ENCODE data around the gene PCYOX1L. TPM values are rescaled to one million over a fixed set of nuclear protein-coding genes. Genes with fewer than 3 reads are reported as not detected.

PCYOX1L gene
- total and polyA plus RNA-seq, 2 experiments from 2014 or later, result 10.4 to 10.7 TPM

DNA sequence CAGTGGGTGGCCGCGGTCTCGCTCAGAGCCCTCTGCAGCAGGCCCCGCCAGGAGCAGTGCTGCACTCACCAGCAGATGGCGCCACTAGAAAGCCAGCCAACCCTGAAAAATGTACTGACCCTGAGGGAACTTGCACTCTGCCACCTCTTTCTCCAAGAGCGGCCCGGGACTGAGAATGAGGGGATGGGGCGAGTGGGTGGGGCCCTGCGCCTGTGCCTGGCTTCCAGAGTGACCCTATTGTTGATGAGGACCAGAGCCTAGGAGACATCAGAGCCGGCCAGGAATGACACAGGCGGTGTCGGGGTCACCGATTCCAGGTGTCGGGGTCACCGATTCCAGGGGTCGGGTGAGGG is 24.1 kb downstream of the PCYOX1L start:
- Histone ChIP-seq H3K4me1 (ENCODE audit: insufficient read depth) (no peaks in the 10 kb centered on the region), H3K9me3 (ENCODE audit: low read depth) (no peaks in the 10 kb centered on the region), H4K20me1 (ENCODE audit: insufficient read depth) (no peaks in the 10 kb centered on the region), H3K27ac (no peak overlapping the region), H3K27me3 (replicated peaks; ENCODE audit: insufficient read depth) (no peaks in the 10 kb centered on the region; the same call in 1 of the 2 replicates), H3K4me2 (ENCODE audit: unreplicated experiment) (no peak overlapping the region), H3K79me2 (ENCODE audit: insufficient read depth) (no peaks in the 10 kb centered on the region), H3K9ac (no peak overlapping the region), H3K9me2 (ENCODE audit: insufficient read depth) (no peaks in the 10 kb centered on the region), H2AFZ (peak overlapping the region; percentile 43; the same call in 1 of the 2 replicates), H3F3A (ENCODE audit: insufficient read depth) (no peaks in the 10 kb centered on the region), H3K36me3 (ENCODE audit: low read depth) (no peaks in the 10 kb centered on the region), H3K4me3 (no peak overlapping the region)
- TF ChIP-seq EZH2phosphoT487 (IDR thresholded peaks at IDR 0.05; ENCODE audit: insufficient read depth, low read depth), result no peak
- no peak for TF ChIP-seq EZH2 (IDR thresholded peaks at IDR 0.05; ENCODE audit: insufficient read depth, poor library complexity, severe bottlenecking)
- WGBS, 2 experiments (ENCODE audit: low coverage in 1 of 2, low lambda C conversion rate in 2 of 2, missing lambda C conversion rate in 2 of 2), result 18 to 26% methylated on average over 13 to 16 of the region's 16 CpGs
- in situ Hi-C loops (cut with MboI), result loop anchor here (5.0 kb wide), 1 partner anchor 50 kb away; no protein-coding TSS in a partner anchor
- peak; percentile 75 for DNase-seq

DNA sequence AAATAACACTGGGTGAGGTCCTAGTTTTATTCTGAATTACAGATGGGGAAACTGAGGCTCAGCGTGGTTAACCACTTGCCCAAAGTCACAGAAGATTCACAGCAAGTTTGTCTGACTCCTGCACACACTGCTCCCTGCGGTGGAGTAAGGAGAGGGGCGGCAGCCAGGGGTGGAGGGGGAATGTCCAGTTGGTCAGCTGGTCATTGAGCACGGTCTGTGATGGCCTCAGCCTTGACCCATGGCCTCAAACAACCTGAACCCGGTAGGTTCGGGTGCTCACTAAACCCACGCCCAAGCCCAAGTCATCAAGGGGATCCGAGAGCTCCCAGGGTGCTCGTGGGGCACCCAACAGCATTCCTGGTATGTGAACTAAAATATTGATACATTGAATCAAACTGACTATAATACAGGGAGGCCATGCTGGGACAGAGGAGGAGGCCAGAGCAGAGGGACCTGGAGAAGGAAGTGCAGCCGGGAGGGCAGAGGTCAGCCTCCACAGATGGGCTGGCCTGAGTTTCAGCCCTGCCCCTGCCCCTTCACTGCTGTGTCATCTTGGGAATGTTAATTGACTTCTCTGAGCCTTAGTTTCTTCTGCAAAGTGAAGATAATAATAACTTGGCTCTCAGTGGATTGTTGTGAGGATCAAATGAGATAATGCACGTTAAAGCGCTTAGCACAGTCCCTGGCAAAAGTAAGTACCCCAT is 24.8 kb downstream of the PCYOX1L start:
- Histone ChIP-seq H2AFZ (no peak overlapping the region), H3K4me1 (ENCODE audit: insufficient read depth) (0 out of 2 replicates have a peak, but pooled peaks cover under 1% of the 10 kb centered on the region), H3F3A (ENCODE audit: insufficient read depth) (no peaks in the 10 kb centered on the region), H3K9ac (no peak overlapping the region), H4K20me1 (ENCODE audit: insufficient read depth) (no peaks in the 10 kb centered on the region), H3K36me3 (ENCODE audit: low read depth) (no peaks in the 10 kb centered on the region), H3K4me2 (ENCODE audit: unreplicated experiment) (no peak overlapping the region), H3K9me3 (ENCODE audit: low read depth) (no peaks in the 10 kb centered on the region), H3K27me3 (replicated peaks; ENCODE audit: insufficient read depth) (no peaks in the 10 kb centered on the region; the same call in 1 of the 2 replicates), H3K4me3 (no peak overlapping the region), H3K9me2 (ENCODE audit: insufficient read depth) (no peaks in the 10 kb centered on the region), H3K27ac (no peak overlapping the region), H3K79me2 (ENCODE audit: insufficient read depth) (no peaks in the 10 kb centered on the region)
- no peak for TF ChIP-seq EZH2 (IDR thresholded peaks at IDR 0.05; ENCODE audit: insufficient read depth, poor library complexity, severe bottlenecking)
- no peak for TF ChIP-seq EZH2phosphoT487 (IDR thresholded peaks at IDR 0.05; ENCODE audit: insufficient read depth, low read depth)
- 82 to 83% methylated on average over 12 of the region's 12 CpGs for WGBS, 2 experiments (ENCODE audit: low coverage in 1 of 2, low lambda C conversion rate in 2 of 2, missing lambda C conversion rate in 2 of 2)
- DNase-seq, result no peak
- in situ Hi-C loops (cut with MboI), result loop anchor here (5.0 kb wide), 1 partner anchor 50 kb away; no protein-coding TSS in a partner anchor

DNA sequence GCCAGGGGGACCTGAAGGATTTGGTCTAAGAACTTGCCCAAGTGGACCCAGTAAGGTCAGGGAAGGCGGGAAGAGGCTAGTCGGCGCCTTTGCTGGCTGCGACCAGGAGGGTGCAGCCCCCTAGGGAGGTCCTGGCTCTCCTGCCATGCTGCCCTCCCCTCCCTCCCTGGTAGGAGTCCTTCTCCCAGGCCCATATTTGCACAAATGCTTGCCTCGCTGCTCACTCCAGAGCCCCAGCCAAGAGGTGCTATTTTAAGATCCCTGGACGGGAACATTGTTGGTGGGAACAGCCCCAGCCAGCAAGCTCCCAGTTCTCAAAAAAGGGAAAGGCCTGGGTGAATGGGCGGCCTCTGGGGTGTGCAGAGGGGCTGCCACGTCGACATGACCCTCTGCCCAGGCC is 25.6 kb downstream of the PCYOX1L start:
- Histone ChIP-seq H3K27ac (no peak overlapping the region), H4K20me1 (ENCODE audit: insufficient read depth) (no peaks in the 10 kb centered on the region), H3K4me2 (ENCODE audit: unreplicated experiment) (no peak overlapping the region), H3K9me3 (ENCODE audit: low read depth) (no peaks in the 10 kb centered on the region), H3F3A (ENCODE audit: insufficient read depth) (no peaks in the 10 kb centered on the region), H3K9me2 (ENCODE audit: insufficient read depth) (no peaks in the 10 kb centered on the region), H3K79me2 (ENCODE audit: insufficient read depth) (no peaks in the 10 kb centered on the region), H3K27me3 (replicated peaks; ENCODE audit: insufficient read depth) (no peaks in the 10 kb centered on the region; the same call in 1 of the 2 replicates), H3K4me3 (no peak overlapping the region), H3K9ac (no peak overlapping the region), H3K36me3 (ENCODE audit: low read depth) (no peaks in the 10 kb centered on the region), H3K4me1 (ENCODE audit: insufficient read depth) (0 out of 2 replicates have a peak, but pooled peaks cover 3% of the 10 kb centered on the region), H2AFZ (no peak overlapping the region)
- no peak for DNase-seq
- WGBS, 2 experiments (ENCODE audit: low coverage in 1 of 2, low lambda C conversion rate in 2 of 2, missing lambda C conversion rate in 2 of 2), result 64 to 68% methylated on average over 9 of the region's 9 CpGs
- TF ChIP-seq EZH2 (IDR thresholded peaks at IDR 0.05; ENCODE audit: insufficient read depth, poor library complexity, severe bottlenecking) (no peak), EZH2phosphoT487 (IDR thresholded peaks at IDR 0.05; ENCODE audit: insufficient read depth, low read depth) (no peak)
- in situ Hi-C loops (cut with MboI), result loop anchor here (5.0 kb wide), 1 partner anchor 49 kb away; no protein-coding TSS in a partner anchor

GRCh38 chr5:149386166-149386565 is 28.3 kb downstream of the PCYOX1L start:
- H3F3A ChIP-seq (ENCODE audit: insufficient read depth), result no peaks in the 10 kb centered on the region
- H3K4me1 ChIP-seq (ENCODE audit: insufficient read depth), result 0 out of 2 replicates have a peak, but pooled peaks cover 3% of the 10 kb centered on the region
- H3K9me3 ChIP-seq (ENCODE audit: low read depth), result no peaks in the 10 kb centered on the region
- no peaks in the 10 kb centered on the region for H3K9me2 ChIP-seq (ENCODE audit: insufficient read depth)
- 87 to 100% methylated on average over 5 of the region's 5 CpGs for WGBS, 2 experiments (ENCODE audit: low coverage in 1 of 2, low lambda C conversion rate in 2 of 2, missing lambda C conversion rate in 2 of 2)
- H3K9ac ChIP-seq, result no peak overlapping the region
- no peaks in the 10 kb centered on the region for H3K79me2 ChIP-seq (ENCODE audit: insufficient read depth)
- no peak for DNase-seq
- TF ChIP-seq EZH2 (IDR thresholded peaks at IDR 0.05; ENCODE audit: insufficient read depth, poor library complexity, severe bottlenecking) (no peak), EZH2phosphoT487 (IDR thresholded peaks at IDR 0.05; ENCODE audit: insufficient read depth, low read depth) (no peak)
- H2AFZ ChIP-seq, result no peak overlapping the region
- in situ Hi-C loops (cut with MboI), result no loop called here
- no peaks in the 10 kb centered on the region for H4K20me1 ChIP-seq (ENCODE audit: insufficient read depth)
- H3K36me3 ChIP-seq (ENCODE audit: low read depth), result no peaks in the 10 kb centered on the region
- H3K27me3 ChIP-seq (replicated peaks; ENCODE audit: insufficient read depth), result no peaks in the 10 kb centered on the region
- H3K4me2 ChIP-seq (ENCODE audit: unreplicated experiment), result no peak overlapping the region
- no peak overlapping the region for H3K27ac ChIP-seq
- no peak overlapping the region for H3K4me3 ChIP-seq

Measured in GM23248 (cell line).